ENCODE measurements around the gene RGS4.

The RGS4 gene

GRCh38 chr1:163069142-163069541 is at the start of gene RGS4:
Gene RGS4, plus strand, starts transcription at chr1:163069361. Its CDS starts 124 bp downstream, at chr1:163069485.
- DNase-seq: no peak

- DNase-seq: no peak
Observed at GRCh38 chr1:163022129-163022528, 47.0 kb upstream of the RGS4 start.

- DNase-seq: no peak
Observed at GRCh38 chr1:163027610-163028009, 41.6 kb upstream of the RGS4 start.

- DNase-seq: no peak
Observed at GRCh38 chr1:163029901-163030300, 39.3 kb upstream of the RGS4 start.

- no peak for DNase-seq
Observed at GRCh38 chr1:163035446-163036249, 33.5 kb upstream of the RGS4 start.

GRCh38 chr1:163036671-163037070 is 32.5 kb upstream of the RGS4 start:
- DNase-seq: no peak

- DNase-seq: no peak
Observed at GRCh38 chr1:163038928-163039706, 30.0 kb upstream of the RGS4 start.

- no peak for DNase-seq
Observed at GRCh38 chr1:163039707-163040093, 29.5 kb upstream of the RGS4 start.

GRCh38 chr1:163046071-163046470 is 23.1 kb upstream of the RGS4 start:
- DNase-seq: no peak

GRCh38 chr1:163047951-163048659 is 21.1 kb upstream of the RGS4 start:
- DNase-seq: no peak

- no peak for DNase-seq
Observed at GRCh38 chr1:163048869-163049268, 20.3 kb upstream of the RGS4 start.

GRCh38 chr1:163049296-163049695 is 19.9 kb upstream of the RGS4 start:
- DNase-seq: no peak

- DNase-seq: no peak
Observed at GRCh38 chr1:163050496-163050895, 18.7 kb upstream of the RGS4 start.

GRCh38 chr1:163054181-163054591 is 15.0 kb upstream of the RGS4 start:
- DNase-seq: no peak

GRCh38 chr1:163055005-163055404 is 14.2 kb upstream of the RGS4 start:
- no peak for DNase-seq

GRCh38 chr1:163055531-163055930 is 13.6 kb upstream of the RGS4 start:
- DNase-seq: no peak

GRCh38 chr1:163056831-163057230 is 12.3 kb upstream of the RGS4 start:
- no peak for DNase-seq

GRCh38 chr1:163060343-163061007 is 8.7 kb upstream of the RGS4 start:
- DNase-seq: no peak

GRCh38 chr1:163063143-163063542 is 6.0 kb upstream of the RGS4 start:
- no peak for DNase-seq

- no peak for DNase-seq
Observed at GRCh38 chr1:163063610-163064009, 5.6 kb upstream of the RGS4 start.

GRCh38 chr1:163066168-163066567 is 3.0 kb upstream of the RGS4 start:
- DNase-seq: no peak

- no peak for DNase-seq
Observed at GRCh38 chr1:163066686-163067085, 2.5 kb upstream of the RGS4 start.

- DNase-seq: no peak
Observed at GRCh38 chr1:163068716-163069115, 445 bp upstream of the RGS4 start.
